SU-DHL-6 (cell line): Measurements from ENCODE around the gene SLC26A9.

Experiments
- CTCF ChIP-seq: fragments of 200-600 bp; sonication (generic); IDR thresholded peaks from one replicate; pipeline ENCODE4 v1.5.1; 2017; ENCODE audit warnings: antibody characterized with exemption, mild to moderate bottlenecking, low read length, moderate library complexity; ENCODE audit not compliant: insufficient read depth, poor library complexity, severe bottlenecking
- EZH2phosphoT487 ChIP-seq: fragments of 200-600 bp; sonication (generic), shearing (Covaris generic); conservative IDR thresholded peaks from 2 replicates; pipeline ENCODE4 v1.6.1; 2018; ENCODE audit warnings: mild to moderate bottlenecking, antibody characterized with exemption, low read length, moderate library complexity, mixed read lengths

- TF ChIP-seq CTCF (no peak), EZH2phosphoT487 (no peak)
These were observed 46.5 kb upstream of the SLC26A9 start for GRCh38 chr1:205989786-205990185.
